H9 (cell line): ENCODE data around the gene TSEN15. TPM values are rescaled to one million over a fixed set of nuclear protein-coding genes. Genes with fewer than 3 reads are reported as not detected.

Experiments used
- DNase-seq: peaks from one replicate; pipeline ENCODE4 v3.0.0-alpha.2; 2017
- H2AFZ ChIP-seq: one replicate; pipeline ENCODE4 v1.6.1; 2013; ENCODE audit warnings: mild to moderate bottlenecking, low read length, control low read depth, moderate library complexity
- H2AK5ac ChIP-seq: 2 replicates; pipeline ENCODE4 v1.6.1; 2013; ENCODE audit warnings: low read length, control low read depth, mixed read lengths; ENCODE audit not compliant: insufficient read length
- H2BK120ac ChIP-seq: one replicate; pipeline ENCODE4 v1.6.1; 2013; ENCODE audit warnings: low read depth, mild to moderate bottlenecking, low read length, control low read depth, inconsistent platforms; ENCODE audit not compliant: poor library complexity, severe bottlenecking
- H2BK12ac ChIP-seq: 2 replicates; pipeline ENCODE4 v1.6.1; 2013; ENCODE audit warnings: low read length, control low read depth, mixed read lengths, low read depth; ENCODE audit not compliant: insufficient read length
- H2BK15ac ChIP-seq: 2 replicates; pipeline ENCODE4 v1.6.1; 2013; ENCODE audit warnings: low read depth, low read length, control low read depth
- H2BK20ac ChIP-seq: one replicate; pipeline ENCODE4 v1.6.1; 2013; ENCODE audit warnings: low read depth, mild to moderate bottlenecking, low read length, control low read depth, inconsistent platforms; ENCODE audit not compliant: poor library complexity, severe bottlenecking
- H2BK5ac ChIP-seq: 2 replicates; pipeline ENCODE4 v1.6.1; 2013; ENCODE audit warnings: low read length, control low read depth, mixed read lengths; ENCODE audit not compliant: insufficient read length
- H3K14ac ChIP-seq: 2 replicates; pipeline ENCODE4 v1.6.1; 2013; ENCODE audit warnings: low read length, control low read depth; ENCODE audit not compliant: insufficient read depth
- H3K18ac ChIP-seq: 2 replicates; pipeline ENCODE4 v1.6.1; 2013; ENCODE audit warnings: low read depth, mild to moderate bottlenecking, mixed read lengths, low read length, control low read depth; ENCODE audit not compliant: insufficient read length
- H3K23ac ChIP-seq: 2 replicates; pipeline ENCODE4 v1.6.1; 2013; ENCODE audit warnings: low read length, control low read depth, mixed read lengths, low read depth; ENCODE audit not compliant: insufficient read length
- H3K23me2 ChIP-seq: 2 replicates; pipeline ENCODE4 v1.6.1; 2013; ENCODE audit warnings: low read depth, mild to moderate bottlenecking, mixed read lengths, low read length, control low read depth; ENCODE audit not compliant: insufficient read length, poor library complexity, severe bottlenecking
- H3K27ac ChIP-seq: 2 replicates; pipeline ENCODE4 v1.5.1; 2013; ENCODE audit warnings: low read length, control low read depth, mixed read lengths, low read depth; ENCODE audit not compliant: insufficient read length
- H3K27me3 ChIP-seq: 2 replicates; pipeline ENCODE4 v1.6.1; 2013; ENCODE audit warnings: low read length, control low read depth, inconsistent platforms; ENCODE audit not compliant: insufficient read depth
- H3K4ac ChIP-seq: 2 replicates; pipeline ENCODE4 v1.6.1; 2013; ENCODE audit warnings: low read depth, mild to moderate bottlenecking, control low read depth, inconsistent platforms, low read length, moderate library complexity
- H3K4me1 ChIP-seq: 2 replicates; pipeline ENCODE4 v1.6.1; 2013; ENCODE audit warnings: low read length, control low read depth, inconsistent platforms; ENCODE audit not compliant: insufficient read depth
- H3K4me2 ChIP-seq: 2 replicates; pipeline ENCODE4 v1.6.1; 2013; ENCODE audit warnings: low read length, control low read depth, mixed read lengths; ENCODE audit not compliant: insufficient read length, insufficient read depth
- H3K56ac ChIP-seq: 2 replicates; pipeline ENCODE4 v1.6.1; 2013; ENCODE audit warnings: low read depth, mild to moderate bottlenecking, mixed read lengths, low read length, control low read depth; ENCODE audit not compliant: insufficient read length
- H3K79me1 ChIP-seq: 2 replicates; pipeline ENCODE4 v1.6.1; 2013; ENCODE audit warnings: low read depth, mild to moderate bottlenecking, moderate library complexity, low read length, control low read depth, inconsistent platforms; ENCODE audit not compliant: insufficient read depth, poor library complexity, severe bottlenecking
- H3K79me2 ChIP-seq: 2 replicates; pipeline ENCODE4 v1.6.1; 2013; ENCODE audit warnings: low read length, control low read depth, inconsistent platforms; ENCODE audit not compliant: insufficient read depth
- H3K9ac ChIP-seq: 2 replicates; pipeline ENCODE4 v1.6.1; 2013; ENCODE audit warnings: low read length, control low read depth, mixed read lengths; ENCODE audit not compliant: insufficient read length; ENCODE audit errors: extremely low read depth
- H3K9me3 ChIP-seq: one replicate; pipeline ENCODE4 v1.6.1; 2013; ENCODE audit warnings: low read depth, low read length, inconsistent platforms; ENCODE audit not compliant: control insufficient read depth
- H3T11ph ChIP-seq: one replicate; pipeline ENCODE4 v1.6.1; 2013; ENCODE audit warnings: mild to moderate bottlenecking, low read length, control low read depth, inconsistent platforms
- H4K20me1 ChIP-seq: one replicate; pipeline ENCODE4 v1.6.1; 2013; ENCODE audit not compliant: control insufficient read depth, insufficient read length, insufficient read depth
- H4K5ac ChIP-seq: 2 replicates; pipeline ENCODE4 v1.6.1; 2013; ENCODE audit warnings: low read depth, mild to moderate bottlenecking, mixed read lengths, low read length, control low read depth; ENCODE audit not compliant: insufficient read length
- H4K8ac ChIP-seq: replicated peaks from 2 replicates; pipeline ENCODE4 v1.6.1; 2013; ENCODE audit warnings: low read length, control low read depth, mixed read lengths, low read depth; ENCODE audit not compliant: insufficient read length
- H4K91ac ChIP-seq: 2 replicates; pipeline ENCODE4 v1.6.1; 2013; ENCODE audit warnings: low read depth, mild to moderate bottlenecking, moderate library complexity, mixed read lengths, low read length, control low read depth; ENCODE audit not compliant: insufficient read length
- H3K27ac Mint-ChIP-seq, 3 experiments: 2 replicates in 2 of 3; 3 replicates in 1 of 3; pipeline ENCODE4 v1.8.0; 2020 to 2021; ENCODE audit warnings: mixed read lengths in 3 of 3, mild to moderate bottlenecking in 1 of 3, moderate library complexity in 1 of 3
- H3K27me3 Mint-ChIP-seq: 2 replicates; pipeline ENCODE4 v1.8.0; 2021; ENCODE audit warnings: low read depth, mild to moderate bottlenecking, moderate library complexity, mixed read lengths
- H3K36me3 Mint-ChIP-seq, 3 experiments: 2 replicates in 2 of 3; 3 replicates in 1 of 3; pipeline ENCODE4 v1.8.0; 2020 to 2021; ENCODE audit warnings: low read depth in 3 of 3, mixed read lengths in 3 of 3; ENCODE audit not compliant: insufficient read depth in 1 of 3
- H3K4me1 Mint-ChIP-seq, 2 experiments: 2 replicates each; pipeline ENCODE4 v1.8.0; 2020; ENCODE audit warnings: mixed read lengths in 2 of 2
- H3K4me3 Mint-ChIP-seq, 2 experiments: 2 replicates in 1 of 2; 3 replicates in 1 of 2; pipeline ENCODE4 v1.8.0; 2020 to 2021; ENCODE audit warnings: mild to moderate bottlenecking in 2 of 2, mixed read lengths in 2 of 2, moderate library complexity in 1 of 2
- H3K9me3 Mint-ChIP-seq, 2 experiments: 2 replicates in 1 of 2; 3 replicates in 1 of 2; pipeline ENCODE4 v1.8.0; 2020; ENCODE audit warnings: mild to moderate bottlenecking in 2 of 2, mixed read lengths in 2 of 2, moderate library complexity in 1 of 2
- total RNA-seq: library from RNA; stranded (reverse); gene quantifications from 2 replicates; pipeline ENCODE4 v1.2.1, GENCODE V29; 2021
- TF ChIP-seq, protein P1 (sequence below): fragments of 200-600 bp; sonication (generic); conservative IDR thresholded peaks from 3 replicates; pipeline ENCODE4 v1.8.0; 2021; ENCODE audit warnings: antibody characterized with exemption, mild to moderate bottlenecking

The TSEN15 gene
- total RNA-seq, 1 experiment from 2014 or later, result 21.9 TPM

DNA sequence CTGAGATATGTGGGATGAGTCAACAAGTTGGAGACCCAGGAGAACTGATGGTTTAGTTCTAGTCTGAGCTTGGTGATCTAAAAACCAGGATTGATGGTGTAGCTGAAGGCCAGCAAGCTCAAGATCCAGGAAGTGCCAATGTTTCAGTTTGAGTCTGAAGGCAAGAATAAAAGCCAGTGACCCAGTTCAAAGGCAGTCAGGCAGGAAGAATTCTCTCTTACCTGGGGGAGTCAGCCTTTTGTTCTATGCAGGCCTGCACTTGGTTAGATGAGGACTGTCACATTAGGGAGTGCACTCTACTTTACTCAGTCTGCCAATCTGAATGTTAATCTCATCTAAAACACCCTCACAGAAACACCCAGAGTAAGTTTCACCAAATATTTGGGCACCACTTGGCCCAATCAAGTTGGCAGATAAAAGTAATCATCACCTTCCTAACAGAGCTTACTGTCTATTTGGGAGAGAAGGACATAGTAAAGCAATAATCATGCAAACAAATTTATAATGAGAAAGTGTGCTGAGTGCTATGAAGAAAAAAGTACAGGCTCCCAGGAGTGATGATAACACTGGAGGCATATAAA, 63.4 kb downstream of the TSEN15 start:
- no peak overlapping the region for H2AFZ ChIP-seq
- Mint-ChIP-seq H3K4me3 (no peak overlapping the region), H3K36me3 (no peaks in the 10 kb centered on the region), H3K4me1 (peaks cover 3% of the 10 kb centered on the region in 2 experiments; a peak in 2 of 4 replicates), H3K27ac (no peak overlapping the region), H3K27me3 (no peaks in the 10 kb centered on the region), H3K9me3 (no peaks in the 10 kb centered on the region; a peak in 1 of 5 replicates)
- no peak overlapping the region for H2BK15ac ChIP-seq
- no peak overlapping the region for H3K18ac ChIP-seq
- DNase-seq, result no peak
- H3K79me1 ChIP-seq, result no peaks in the 10 kb centered on the region
- H4K8ac ChIP-seq, result no peak overlapping the region
- no peaks in the 10 kb centered on the region for H3K4me1 ChIP-seq
- no peak overlapping the region for H3K56ac ChIP-seq
- H3K14ac ChIP-seq, result no peak overlapping the region
- H4K91ac ChIP-seq, result no peak overlapping the region
- H3K9me3 ChIP-seq, result no peaks in the 10 kb centered on the region
- H3K23ac ChIP-seq, result no peak overlapping the region
- H3K23me2 ChIP-seq, result no peaks in the 10 kb centered on the region
- H2BK12ac ChIP-seq, result no peak overlapping the region
- H3K4ac ChIP-seq, result no peak overlapping the region
- H3K9ac ChIP-seq, result no peak overlapping the region
- H3K27me3 ChIP-seq, result no peaks in the 10 kb centered on the region
- no peak overlapping the region for H3K4me2 ChIP-seq
- H2AK5ac ChIP-seq, result no peak overlapping the region
- no peak overlapping the region for H2BK5ac ChIP-seq
- no peak overlapping the region for H4K5ac ChIP-seq
- H3K79me2 ChIP-seq, result no peaks in the 10 kb centered on the region
- TF ChIP-seq, protein P1, sequence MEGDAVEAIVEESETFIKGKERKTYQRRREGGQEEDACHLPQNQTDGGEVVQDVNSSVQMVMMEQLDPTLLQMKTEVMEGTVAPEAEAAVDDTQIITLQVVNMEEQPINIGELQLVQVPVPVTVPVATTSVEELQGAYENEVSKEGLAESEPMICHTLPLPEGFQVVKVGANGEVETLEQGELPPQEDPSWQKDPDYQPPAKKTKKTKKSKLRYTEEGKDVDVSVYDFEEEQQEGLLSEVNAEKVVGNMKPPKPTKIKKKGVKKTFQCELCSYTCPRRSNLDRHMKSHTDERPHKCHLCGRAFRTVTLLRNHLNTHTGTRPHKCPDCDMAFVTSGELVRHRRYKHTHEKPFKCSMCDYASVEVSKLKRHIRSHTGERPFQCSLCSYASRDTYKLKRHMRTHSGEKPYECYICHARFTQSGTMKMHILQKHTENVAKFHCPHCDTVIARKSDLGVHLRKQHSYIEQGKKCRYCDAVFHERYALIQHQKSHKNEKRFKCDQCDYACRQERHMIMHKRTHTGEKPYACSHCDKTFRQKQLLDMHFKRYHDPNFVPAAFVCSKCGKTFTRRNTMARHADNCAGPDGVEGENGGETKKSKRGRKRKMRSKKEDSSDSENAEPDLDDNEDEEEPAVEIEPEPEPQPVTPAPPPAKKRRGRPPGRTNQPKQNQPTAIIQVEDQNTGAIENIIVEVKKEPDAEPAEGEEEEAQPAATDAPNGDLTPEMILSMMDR, result no peak
- H3T11ph ChIP-seq, result no peak overlapping the region
- H4K20me1 ChIP-seq, result no peaks in the 10 kb centered on the region
- H3K27ac ChIP-seq, result no peak overlapping the region
- no peak overlapping the region for H2BK120ac ChIP-seq
- H2BK20ac ChIP-seq, result no peak overlapping the region
